GM23338 (cell line): ENCODE results near the gene RBP4. TPM values are rescaled to one million over a fixed set of nuclear protein-coding genes. Genes with fewer than 3 reads are reported as not detected.
A peak's percentile ranks its signal among the peaks of the same experiment; 100 is the strongest.

Source experiments
- ATAC-seq: fragments of 200-7000 bp; cut with Tn5 transposase; 3 replicates; pipeline ENCODE4 v1.9.1; 2020
- DNase-seq: peaks from one replicate; pipeline ENCODE4 v3.0.0-alpha.2; 2015; ENCODE audit warnings: low spot score
- H2AFZ ChIP-seq: fragments of 200-600 bp; sonication (generic); 2 replicates; pipeline ENCODE4 v1.8.0; 2016; ENCODE audit warnings: antibody characterized with exemption, mild to moderate bottlenecking, moderate library complexity
- H3F3A ChIP-seq: fragments of 200-600 bp; sonication (generic); replicated peaks from 2 replicates; pipeline ENCODE4 v1.8.0; 2017; ENCODE audit warnings: antibody characterized with exemption, mixed run types, low read depth
- H3K27ac ChIP-seq: fragments of 200-600 bp; sonication (generic); 2 replicates; pipeline ENCODE4 v1.6.1; 2016; ENCODE audit warnings: low read depth
- H3K27me3 ChIP-seq: fragments of 200-600 bp; sonication (generic); 2 replicates; pipeline ENCODE4 v1.8.0; 2016; ENCODE audit warnings: mild to moderate bottlenecking, mixed run types, moderate library complexity; ENCODE audit not compliant: insufficient read depth
- H3K36me3 ChIP-seq: fragments of 200-600 bp; sonication (generic); 2 replicates; pipeline ENCODE4 v1.8.0; 2016; ENCODE audit warnings: mild to moderate bottlenecking; ENCODE audit not compliant: insufficient read depth
- H3K4me1 ChIP-seq: fragments of 200-600 bp; sonication (generic); 2 replicates; pipeline ENCODE4 v1.8.0; 2016; ENCODE audit warnings: mild to moderate bottlenecking, moderate library complexity; ENCODE audit not compliant: insufficient read depth
- H3K4me2 ChIP-seq: fragments of 200-600 bp; sonication (generic); 2 replicates; pipeline ENCODE4 v1.7.1; 2017; ENCODE audit warnings: mixed run types
- H3K4me3 ChIP-seq: fragments of 200-600 bp; sonication (generic); 2 replicates; pipeline ENCODE4 v1.6.1; 2016; ENCODE audit warnings: mixed run types
- H3K79me2 ChIP-seq: fragments of 200-600 bp; sonication (generic); replicated peaks from 2 replicates; pipeline ENCODE4 v1.8.0; 2017; ENCODE audit warnings: mild to moderate bottlenecking; ENCODE audit not compliant: insufficient read depth
- H3K9me2 ChIP-seq: fragments of 200-600 bp; sonication (generic); 2 replicates; pipeline ENCODE4 v1.8.0; 2017; ENCODE audit not compliant: insufficient read depth
- H4K20me1 ChIP-seq: fragments of 200-600 bp; sonication (generic); replicated peaks from 2 replicates; pipeline ENCODE4 v1.8.0; 2017; ENCODE audit warnings: mild to moderate bottlenecking; ENCODE audit not compliant: insufficient read depth
- H3K27ac Mint-ChIP-seq: 2 replicates; pipeline ENCODE4 v1.8.0; 2020; ENCODE audit warnings: inconsistent platforms, mild to moderate bottlenecking, moderate library complexity, mixed read lengths
- H3K27me3 Mint-ChIP-seq: 3 replicates; pipeline ENCODE4 v1.8.0; 2022; ENCODE audit warnings: low read depth, mild to moderate bottlenecking, moderate library complexity, mixed read lengths, inconsistent platforms; ENCODE audit not compliant: insufficient read depth, poor library complexity
- H3K36me3 Mint-ChIP-seq: 3 replicates; pipeline ENCODE4 v1.8.0; 2021; ENCODE audit warnings: low read depth, mild to moderate bottlenecking, inconsistent platforms, moderate library complexity, mixed read lengths
- H3K4me1 Mint-ChIP-seq: 3 replicates; pipeline ENCODE4 v1.8.0; 2020; ENCODE audit warnings: mild to moderate bottlenecking, inconsistent platforms, mixed read lengths
- H3K4me3 Mint-ChIP-seq: 3 replicates; pipeline ENCODE4 v1.8.0; 2021; ENCODE audit warnings: moderate library complexity, mild to moderate bottlenecking, inconsistent platforms, mixed read lengths
- H3K9me3 Mint-ChIP-seq: 3 replicates; pipeline ENCODE4 v1.8.0; 2020; ENCODE audit warnings: moderate library complexity, mild to moderate bottlenecking, inconsistent platforms, mixed read lengths
- CTCF ChIP-seq, 2 experiments: fragments of 200-600 bp in 1 of 2; sonication (generic) in 1 of 2; conservative IDR thresholded peaks; 2 replicates each; pipeline versions ENCODE4 v1.5.1 to v1.6.1; 2016 to 2017; ENCODE audit warnings: antibody characterized with exemption in 2 of 2, low read depth in 2 of 2, mild to moderate bottlenecking in 2 of 2, moderate library complexity in 1 of 2
- NANOG ChIP-seq: IDR thresholded peaks from 2 replicates; pipeline ENCODE4 v1.6.1; 2016; ENCODE audit warnings: antibody characterized with exemption, borderline replicate concordance
- ZNF462 ChIP-seq: fragments of 250-450 bp; sonication (Bioruptor Pico); IDR thresholded peaks from 2 replicates; pipeline ENCODE4 v1.5.0; 2020; ENCODE audit warnings: mild to moderate bottlenecking, moderate library complexity
- polyA plus RNA-seq: library from polyadenylated mRNA; unstranded; fragments of >200 nt; fragmentation: Nextera tagmentation; extraction: Ambion mirVana; gene quantifications from 2 replicates; pipeline ENCODE4 v1.2.1, GENCODE V29; 2016
- total RNA-seq: library from RNA; depleted of rRNA; stranded (reverse); fragments of >200 nt; shearing (Covaris generic); gene quantifications from 2 replicates; pipeline ENCODE4 v1.2.3, GENCODE V29; 2014

RBP4 gene
- total and polyA plus RNA-seq, 2 experiments from 2014 or later: 0.79 to 1.0 TPM

GRCh38 chr10:93559490-93559889, 41.5 kb downstream of the RBP4 start (continued):
- no peak for TF ChIP-seq CTCF (conservative IDR thresholded peaks at IDR 0.05; ENCODE audit: low read depth in 2 of 2)

- no peaks in the 10 kb centered on the region for H3K36me3 Mint-ChIP-seq
- H3K4me1 Mint-ChIP-seq: peaks cover 14% of the 10 kb centered on the region
- Histone ChIP-seq H3K27ac (no peak overlapping the region), H3K9me2 (no peaks in the 10 kb centered on the region), H4K20me1 (no peaks in the 10 kb centered on the region), H3K36me3 (no peaks in the 10 kb centered on the region), H3F3A (no peaks in the 10 kb centered on the region), H3K4me3 (no peak overlapping the region), H3K79me2 (no peaks in the 10 kb centered on the region), H3K4me1 (peaks cover 8% of the 10 kb centered on the region; the same call in 1 of the 2 replicates), H2AFZ (peak overlapping the region; percentile 99), H3K27me3 (no peaks in the 10 kb centered on the region), H3K4me2 (peak overlapping the region; percentile 62; the same call in 1 of the 2 replicates)
- TF ChIP-seq NANOG (no peak), ZNF462 (CRISPR knock-in tag) (0 out of 2 replicates have a peak, but pooled peaks have one; percentile 30), CTCF (conservative IDR thresholded peaks at IDR 0.05; ENCODE audit: low read depth in 2 of 2) (peak; percentile 78 to 93)
- DNase-seq (peak; percentile 93), ATAC-seq (peak; percentile 97)
- H3K9me3 Mint-ChIP-seq: peaks cover 3% of the 10 kb centered on the region; the same call in 1 of the 3 replicates
- peaks cover 6% of the 10 kb centered on the region for H3K27me3 Mint-ChIP-seq
- H3K27ac Mint-ChIP-seq: no peak overlapping the region
- no peak overlapping the region for H3K4me3 Mint-ChIP-seq
Observed at GRCh38 chr10:93554760-93555432, 46.1 kb downstream of the RBP4 start.
